Neural progenitor cell (in vitro differentiated cells): ENCODE measurements around the gene GRHL1. TPM values are rescaled to one million over a fixed set of nuclear protein-coding genes. Genes with fewer than 3 reads are reported as not detected.

Source experiments
- DNase-seq: peaks from one replicate; pipeline ENCODE4 v3.0.0-alpha.2; 2016; ENCODE audit warnings: low spot score
- H2AFZ ChIP-seq: fragments of 200-600 bp; sonication (generic); replicated peaks from 2 replicates; pipeline ENCODE4 v1.6.1; 2016; ENCODE audit warnings: antibody characterized with exemption
- H3F3A ChIP-seq: fragments of 200-600 bp; sonication (generic); 2 replicates; pipeline ENCODE4 v1.6.1; 2016; ENCODE audit warnings: antibody characterized with exemption, low read depth
- H3K27ac ChIP-seq: fragments of 200-600 bp; sonication (generic); 2 replicates; pipeline ENCODE4 v1.5.1; 2016; ENCODE audit warnings: mild to moderate bottlenecking
- H3K27me3 ChIP-seq: fragments of 200-600 bp; sonication (generic); 2 replicates; pipeline ENCODE4 v1.6.1; 2016; ENCODE audit warnings: mild to moderate bottlenecking, moderate library complexity
- H3K36me3 ChIP-seq: fragments of 200-600 bp; sonication (generic); 2 replicates; pipeline ENCODE4 v1.5.1; 2016
- H3K4me1 ChIP-seq: fragments of 200-600 bp; sonication (generic); 2 replicates; pipeline ENCODE4 v1.6.1; 2016; ENCODE audit warnings: mixed run types
- H3K4me2 ChIP-seq: fragments of 200-600 bp; sonication (generic); 2 replicates; pipeline ENCODE4 v1.6.1; 2016
- H3K4me3 ChIP-seq: fragments of 200-600 bp; sonication (generic); 2 replicates; pipeline ENCODE4 v1.5.1; 2016
- H3K79me2 ChIP-seq: fragments of 200-600 bp; sonication (generic); 2 replicates; pipeline ENCODE4 v1.6.1; 2016; ENCODE audit warnings: low read depth
- H3K9ac ChIP-seq: fragments of 200-600 bp; sonication (generic); 2 replicates; pipeline ENCODE4 v1.6.1; 2016
- H3K9me3 ChIP-seq: fragments of 200-600 bp; sonication (generic); 2 replicates; pipeline ENCODE4 v1.5.1; 2016; ENCODE audit warnings: low read depth
- H4K20me1 ChIP-seq: fragments of 200-600 bp; sonication (generic); 2 replicates; pipeline ENCODE4 v1.6.1; 2016; ENCODE audit warnings: low read depth
- H3K27ac Mint-ChIP-seq: 3 replicates; pipeline ENCODE4 v1.8.0; 2021; ENCODE audit warnings: mixed read lengths
- H3K27me3 Mint-ChIP-seq: 2 replicates; pipeline ENCODE4 v1.8.0; 2022; ENCODE audit warnings: low read depth, mild to moderate bottlenecking, inconsistent platforms, moderate library complexity, mixed read lengths; ENCODE audit not compliant: insufficient read depth
- H3K36me3 Mint-ChIP-seq: 3 replicates; pipeline ENCODE4 v1.8.0; 2021; ENCODE audit warnings: mixed read lengths
- H3K4me1 Mint-ChIP-seq: 3 replicates; pipeline ENCODE4 v1.8.0; 2021; ENCODE audit warnings: mixed read lengths
- H3K4me3 Mint-ChIP-seq: 3 replicates; pipeline ENCODE4 v1.8.0; 2021; ENCODE audit warnings: mild to moderate bottlenecking, moderate library complexity, mixed read lengths
- H3K9me3 Mint-ChIP-seq: 3 replicates; pipeline ENCODE4 v1.8.0; 2020; ENCODE audit warnings: mixed read lengths
- EZH2 ChIP-seq: fragments of 200-600 bp; sonication (generic); IDR thresholded peaks from 2 replicates; pipeline ENCODE4 v1.6.1; 2017; ENCODE audit warnings: antibody characterized with exemption, mild to moderate bottlenecking, moderate library complexity
- EZH2phosphoT487 ChIP-seq: fragments of 200-600 bp; sonication (generic); IDR thresholded peaks from 2 replicates; pipeline ENCODE4 v1.6.1; 2017; ENCODE audit warnings: antibody characterized with exemption
- total RNA-seq: library from RNA; depleted of rRNA; stranded (reverse); fragments of >200 nt; gene quantifications from 2 replicates; pipeline ENCODE4 v1.2.3, GENCODE V29; 2015; ENCODE audit warnings: low replicate concordance
- TF ChIP-seq, protein P1 (sequence below): fragments of 200-600 bp; sonication (generic); IDR thresholded peaks from 2 replicates; pipeline ENCODE4 v1.5.1; 2017; ENCODE audit warnings: antibody characterized with exemption, mild to moderate bottlenecking

Gene GRHL1
- total RNA-seq, 1 donor from 2014 or later: 5.8 TPM

- Histone ChIP-seq H3K27me3 (no peaks in the 10 kb centered on the region), H3K36me3 (peaks cover 4% of the 10 kb centered on the region), H3F3A (no peaks in the 10 kb centered on the region), H3K9ac (no peak overlapping the region), H3K4me1 (peaks cover 7% of the 10 kb centered on the region), H3K4me2 (no peak overlapping the region), H3K9me3 (no peaks in the 10 kb centered on the region), H3K27ac (no peak overlapping the region), H3K4me3 (no peak overlapping the region), H2AFZ (no peak overlapping the region), H3K79me2 (no peaks in the 10 kb centered on the region), H4K20me1 (no peaks in the 10 kb centered on the region)
- Mint-ChIP-seq H3K4me3 (no peak overlapping the region), H3K9me3 (no peaks in the 10 kb centered on the region), H3K27ac (no peak overlapping the region), H3K27me3 (no peaks in the 10 kb centered on the region), H3K4me1 (peaks cover 10% of the 10 kb centered on the region), H3K36me3 (no peaks in the 10 kb centered on the region)
- TF ChIP-seq, protein P1, sequence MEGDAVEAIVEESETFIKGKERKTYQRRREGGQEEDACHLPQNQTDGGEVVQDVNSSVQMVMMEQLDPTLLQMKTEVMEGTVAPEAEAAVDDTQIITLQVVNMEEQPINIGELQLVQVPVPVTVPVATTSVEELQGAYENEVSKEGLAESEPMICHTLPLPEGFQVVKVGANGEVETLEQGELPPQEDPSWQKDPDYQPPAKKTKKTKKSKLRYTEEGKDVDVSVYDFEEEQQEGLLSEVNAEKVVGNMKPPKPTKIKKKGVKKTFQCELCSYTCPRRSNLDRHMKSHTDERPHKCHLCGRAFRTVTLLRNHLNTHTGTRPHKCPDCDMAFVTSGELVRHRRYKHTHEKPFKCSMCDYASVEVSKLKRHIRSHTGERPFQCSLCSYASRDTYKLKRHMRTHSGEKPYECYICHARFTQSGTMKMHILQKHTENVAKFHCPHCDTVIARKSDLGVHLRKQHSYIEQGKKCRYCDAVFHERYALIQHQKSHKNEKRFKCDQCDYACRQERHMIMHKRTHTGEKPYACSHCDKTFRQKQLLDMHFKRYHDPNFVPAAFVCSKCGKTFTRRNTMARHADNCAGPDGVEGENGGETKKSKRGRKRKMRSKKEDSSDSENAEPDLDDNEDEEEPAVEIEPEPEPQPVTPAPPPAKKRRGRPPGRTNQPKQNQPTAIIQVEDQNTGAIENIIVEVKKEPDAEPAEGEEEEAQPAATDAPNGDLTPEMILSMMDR: no peak
- TF ChIP-seq EZH2phosphoT487 (no peak), EZH2 (no peak)
- no peak for DNase-seq
These were observed 9.5 kb downstream of the GRHL1 start for GRCh38 chr2:9961013-9961412.

- peaks cover 19% of the 10 kb centered on the region for H3K4me1 ChIP-seq
- Mint-ChIP-seq H3K4me1 (peaks cover 31% of the 10 kb centered on the region), H3K27me3 (peaks cover 2% of the 10 kb centered on the region), H3K9me3 (no peaks in the 10 kb centered on the region), H3K27ac (no peak overlapping the region), H3K36me3 (no peaks in the 10 kb centered on the region), H3K4me3 (no peak overlapping the region)
- no peaks in the 10 kb centered on the region for H3K79me2 ChIP-seq
- no peak overlapping the region for H3K27ac ChIP-seq
- H3F3A ChIP-seq: no peaks in the 10 kb centered on the region
- no peak overlapping the region for H3K9ac ChIP-seq
- DNase-seq: no peak
- H3K36me3 ChIP-seq: peaks cover 4% of the 10 kb centered on the region
- no peaks in the 10 kb centered on the region for H4K20me1 ChIP-seq
- no peaks in the 10 kb centered on the region for H3K27me3 ChIP-seq
- H3K4me2 ChIP-seq: no peak overlapping the region
- no peaks in the 10 kb centered on the region for H3K9me3 ChIP-seq
- no peak overlapping the region for H2AFZ ChIP-seq
- no peak for TF ChIP-seq EZH2phosphoT487
- TF ChIP-seq, protein P1: no peak
- no peak for TF ChIP-seq EZH2
- H3K4me3 ChIP-seq: no peak overlapping the region
These were observed 13.0 kb downstream of the GRHL1 start for GRCh38 chr2:9964334-9964980.

- no peaks in the 10 kb centered on the region for H3K36me3 Mint-ChIP-seq
- H3K4me1 Mint-ChIP-seq: peaks cover 35% of the 10 kb centered on the region
- Histone ChIP-seq H4K20me1 (no peaks in the 10 kb centered on the region), H3K4me2 (no peak overlapping the region), H3K4me3 (no peak overlapping the region), H3K36me3 (no peaks in the 10 kb centered on the region), H3K79me2 (no peaks in the 10 kb centered on the region), H3K9ac (no peak overlapping the region), H3K27me3 (no peaks in the 10 kb centered on the region), H3K27ac (no peak overlapping the region), H3F3A (peaks cover 5% of the 10 kb centered on the region), H3K9me3 (no peaks in the 10 kb centered on the region), H2AFZ (no peak overlapping the region), H3K4me1 (peaks cover 21% of the 10 kb centered on the region)
- H3K9me3 Mint-ChIP-seq: no peaks in the 10 kb centered on the region
- DNase-seq: no peak
- no peak overlapping the region for H3K4me3 Mint-ChIP-seq
- no peak overlapping the region for H3K27ac Mint-ChIP-seq
- no peak for TF ChIP-seq EZH2phosphoT487
- TF ChIP-seq, protein P1: no peak
- no peak for TF ChIP-seq EZH2
- H3K27me3 Mint-ChIP-seq: peaks cover 2% of the 10 kb centered on the region
These were observed 13.8 kb downstream of the GRHL1 start for GRCh38 chr2:9965119-9965822.
